Iris pigment epithelial cell (primary cell): Measurements from ENCODE around the gene TGFBR2.
"Not testable (repeated sequence)": the region's sequence is repeated elsewhere in the genome, so short reads cannot be mapped to it uniquely, and the experiment has no call there.

Experiments
- DNase-seq: peaks from one replicate; pipeline ENCODE4 v3.0.0-alpha.2; 2011; ENCODE audit warnings: low read depth

Gene TGFBR2

DNA sequence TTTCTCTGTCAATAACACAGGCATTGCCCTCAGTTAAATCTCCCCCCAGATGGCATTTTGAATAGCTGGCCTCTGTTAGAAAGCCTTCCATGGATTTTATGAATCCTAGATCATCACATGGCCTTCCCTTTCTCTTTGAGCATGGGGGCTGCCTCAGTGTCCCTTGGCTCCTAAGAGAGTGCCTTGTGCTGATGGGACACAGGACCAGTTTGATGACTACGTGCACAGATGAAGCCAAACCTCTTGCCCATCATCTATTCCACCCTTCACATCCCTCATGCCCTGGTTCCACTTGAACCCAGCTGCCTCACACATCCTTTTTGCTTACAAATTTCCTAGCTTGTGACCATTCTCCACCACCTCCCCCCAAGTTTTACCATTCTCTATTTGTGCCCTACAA lies 12.9 kb downstream of the TGFBR2 start:
- no peak for DNase-seq

GRCh38 chr3:30620402-30621360 lies 14.3 kb downstream of the TGFBR2 start:
- no peak for DNase-seq

GRCh38 chr3:30621576-30621975 lies 15.2 kb downstream of the TGFBR2 start:
- no peak for DNase-seq

- no peak for DNase-seq
Observed at GRCh38 chr3:30622047-30622545, 15.7 kb downstream of the TGFBR2 start.

- no peak for DNase-seq
Observed at GRCh38 chr3:30622790-30623189, 16.4 kb downstream of the TGFBR2 start.

GRCh38 chr3:30623351-30623750 lies 16.9 kb downstream of the TGFBR2 start:
- DNase-seq, result peak; percentile 59

DNA sequence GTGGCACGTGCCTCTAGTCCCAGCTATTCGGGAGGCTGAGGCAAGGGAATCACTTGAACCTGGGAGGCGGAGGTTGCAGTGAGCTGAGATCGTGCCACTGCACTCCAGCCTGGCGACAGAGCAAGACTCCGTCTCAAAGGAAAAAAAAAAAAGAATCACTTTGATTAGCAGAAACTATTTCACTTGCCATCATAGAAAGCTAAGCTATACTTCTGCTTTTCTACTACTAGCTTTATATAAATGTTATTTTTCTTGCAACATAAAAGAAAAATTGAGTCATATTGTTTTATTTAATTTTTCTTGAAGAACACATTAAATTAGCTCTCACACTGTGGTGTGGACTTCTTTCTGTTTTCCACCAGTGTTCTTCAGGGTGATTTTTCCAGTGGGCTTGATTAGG lies 18.1 kb downstream of the TGFBR2 start:
- DNase-seq, result not testable (repeated sequence)

- peak; percentile 89 for DNase-seq
Observed at GRCh38 chr3:30625541-30626438, 19.4 kb downstream of the TGFBR2 start.

- DNase-seq, result peak; percentile 75
Observed at GRCh38 chr3:30626443-30627180, 20.2 kb downstream of the TGFBR2 start.

DNA sequence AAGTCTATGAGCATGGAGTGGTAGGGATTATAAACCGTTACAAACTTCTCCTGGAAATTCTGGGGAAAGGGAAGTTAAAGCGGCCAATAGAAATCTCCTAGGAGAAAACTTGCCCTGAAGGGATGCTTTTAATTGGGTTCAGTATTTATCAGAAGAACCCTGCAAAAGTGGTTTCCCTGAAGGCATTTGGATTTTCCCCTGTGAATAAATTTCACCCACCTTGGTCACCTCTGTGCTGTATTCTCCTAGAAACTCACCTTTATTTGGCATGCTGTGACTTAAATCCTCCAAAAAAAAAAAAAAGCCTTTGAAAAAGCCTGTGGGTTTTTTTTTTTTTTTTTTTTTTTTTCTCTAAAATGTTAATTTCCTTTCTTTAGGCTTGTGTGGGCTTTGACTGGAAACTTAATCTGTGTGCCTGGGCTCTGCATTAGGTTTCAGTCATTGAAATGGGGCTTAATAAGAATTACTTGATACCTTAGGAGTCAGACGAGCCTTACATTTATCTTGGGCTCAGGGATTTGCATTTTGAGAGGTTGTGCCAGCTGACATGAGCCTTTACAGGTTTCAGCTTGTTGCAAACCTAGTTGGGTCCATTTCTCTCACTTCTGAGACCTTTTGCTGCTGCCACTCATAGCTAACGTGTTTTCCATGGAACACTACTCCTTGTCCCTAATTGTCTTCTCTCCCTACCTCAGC lies 22.0 kb downstream of the TGFBR2 start:
- no peak for DNase-seq

- peak; percentile 55 for DNase-seq
Observed at GRCh38 chr3:30628901-30629590, 22.6 kb downstream of the TGFBR2 start.

DNA sequence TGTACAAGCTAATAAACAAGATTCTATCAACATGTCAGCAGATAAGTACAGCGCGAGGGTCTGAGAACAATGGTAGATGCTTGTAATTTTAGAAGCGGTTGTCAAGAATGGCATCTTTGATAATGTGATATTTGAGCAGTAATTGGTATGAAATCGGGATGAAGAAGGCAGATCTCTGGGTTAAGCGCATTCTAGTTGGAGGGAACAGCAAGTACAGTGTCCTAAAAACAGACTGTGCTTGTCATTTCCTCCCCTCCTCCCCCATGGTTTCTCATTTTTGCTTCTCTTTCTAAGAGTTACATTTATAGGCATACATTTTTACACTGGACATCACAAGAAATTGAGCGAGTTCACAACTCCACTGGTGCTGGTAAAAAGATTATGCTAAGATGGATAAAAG lies 23.3 kb downstream of the TGFBR2 start:
- no peak for DNase-seq

DNA sequence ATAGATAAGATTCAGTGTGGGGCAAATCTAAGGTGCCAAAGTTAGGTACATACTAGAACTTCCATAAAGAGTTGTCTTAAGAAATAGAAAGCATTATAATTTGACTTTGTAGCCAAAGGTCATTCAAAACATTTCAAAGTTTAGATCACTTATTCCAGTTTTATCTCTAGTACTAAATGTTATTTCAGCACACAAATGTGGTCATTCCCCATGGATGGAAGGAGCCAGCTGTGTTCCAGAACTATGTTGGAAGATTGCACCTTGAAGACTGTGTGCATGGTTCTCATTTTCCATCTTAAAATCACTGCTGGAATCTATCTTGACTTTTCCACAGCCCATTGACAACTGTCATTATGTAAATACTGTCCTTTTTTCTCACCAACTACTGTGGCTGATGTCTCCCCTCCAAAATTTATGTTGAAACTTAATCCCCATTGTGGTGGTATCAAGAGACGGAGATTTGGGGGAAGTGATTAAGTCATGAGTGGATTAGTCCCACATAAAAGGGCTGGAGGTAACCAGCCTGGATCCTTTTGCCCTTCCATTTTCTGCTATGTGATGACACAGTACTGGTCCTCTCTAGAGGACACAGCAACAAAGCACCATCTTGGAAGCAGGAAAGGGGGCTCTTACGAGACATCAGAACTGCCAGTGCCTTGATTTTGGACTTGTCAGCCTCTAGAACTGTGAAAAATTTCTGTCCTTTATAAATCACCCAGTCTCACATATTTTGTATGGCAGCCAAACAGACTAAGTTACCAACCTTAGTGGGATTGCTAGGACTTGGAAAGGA lies 24.0 kb downstream of the TGFBR2 start:
- DNase-seq, result no peak

DNA sequence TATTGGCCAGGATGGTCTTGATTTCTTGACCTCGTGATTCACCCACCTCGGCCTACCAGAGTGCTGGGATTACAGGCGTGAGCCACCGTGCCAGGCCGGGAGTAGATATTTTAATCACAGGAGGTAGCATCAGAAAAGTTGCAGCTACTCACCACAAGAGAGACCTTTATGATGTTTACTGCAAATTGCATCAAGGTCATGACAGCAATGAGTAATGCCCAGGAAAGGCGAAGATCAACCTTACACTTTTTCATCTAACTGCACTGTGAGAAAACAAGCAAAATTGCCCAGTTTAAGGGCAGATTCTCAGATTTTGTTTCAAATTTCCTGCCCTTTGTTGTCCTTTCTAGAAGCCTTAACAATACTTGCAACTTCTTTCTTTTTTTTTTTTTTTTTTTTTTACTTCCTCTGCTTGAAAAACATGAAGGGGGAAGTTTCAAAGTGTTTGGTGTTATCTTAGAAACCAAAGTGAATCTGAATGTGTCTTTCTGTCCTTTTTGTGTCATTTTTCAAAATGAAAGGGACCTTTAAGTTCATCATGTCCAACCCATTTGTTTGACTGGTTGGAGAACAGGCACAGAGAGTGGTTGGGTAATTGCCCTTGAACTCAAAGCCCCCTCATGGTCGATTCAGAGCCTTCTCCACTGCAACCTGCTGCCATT lies 25.0 kb downstream of the TGFBR2 start:
- peak; percentile 93 for DNase-seq

- DNase-seq, result peak; percentile 73
Observed at GRCh38 chr3:30632065-30632464, 25.7 kb downstream of the TGFBR2 start.

- no peak for DNase-seq
Observed at GRCh38 chr3:30632521-30632920, 26.1 kb downstream of the TGFBR2 start.

DNA sequence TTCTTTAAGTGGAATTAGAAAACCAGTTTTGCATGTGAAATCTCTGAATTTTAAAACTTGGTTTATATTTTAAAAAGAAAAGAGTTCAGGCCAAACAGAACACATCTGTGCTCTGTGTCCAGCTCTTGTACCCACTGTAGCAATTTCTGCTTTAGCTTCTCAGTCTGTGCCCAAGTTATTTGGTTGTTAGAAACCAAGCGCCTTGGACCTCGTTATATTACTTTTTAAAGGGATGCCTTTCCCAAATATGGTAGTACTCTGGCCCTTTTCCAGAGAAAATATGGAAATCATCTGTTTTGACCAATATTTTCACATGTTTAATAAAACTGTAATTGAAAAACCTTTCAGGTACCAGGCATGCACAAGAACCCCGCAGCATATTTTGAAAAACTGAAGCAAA lies 27.3 kb downstream of the TGFBR2 start:
- DNase-seq, result no peak

- DNase-seq, result no peak
Observed at GRCh38 chr3:30634761-30635735, 28.6 kb downstream of the TGFBR2 start.
